ENCODE results near the gene HEXIM2. TPM values are rescaled to one million over a fixed set of nuclear protein-coding genes. Genes with fewer than 3 reads are reported as not detected.

HEXIM2 gene
- polyA plus RNA-seq, 1 donor (not counting 4 experiments of a cell fraction or from before 2014, with no cell fraction given) = 2.3 TPM

- TF ChIP-seq CTCF (optimal IDR thresholded peaks at IDR 0.05 in 1 of 3, IDR thresholded peaks at IDR 0.05 in 1 of 3, conservative IDR thresholded peaks at IDR 0.05 in 1 of 3; ENCODE audit: extremely low read depth in 1 of 3, insufficient read depth in 2 of 3, low read length in 3 of 3) (no peak), EZH2 (IDR thresholded peaks at IDR 0.05; ENCODE audit: low read length) (no peak)
- no peak for DNase-seq (ENCODE audit: low read depth, low spot score)
- no peaks in the 10 kb centered on the region for H3K79me2 ChIP-seq (ENCODE audit: control insufficient read depth, insufficient read depth, low read length)
- H3K4me3 ChIP-seq (ENCODE audit: control insufficient read depth in 2 of 3, extremely low read depth in 1 of 3, insufficient read depth in 2 of 3, low read depth in 1 of 3, low read length in 3 of 3) = no peak overlapping the region
- H3K4me2 ChIP-seq (ENCODE audit: control insufficient read depth, extremely low read depth, insufficient read depth, low read depth, low read length) = no peak overlapping the region
- no peak overlapping the region for H3K27ac ChIP-seq (ENCODE audit: control insufficient read depth, insufficient read depth, low read length)
- H4K20me1 ChIP-seq (ENCODE audit: control insufficient read depth, extremely low read depth, insufficient read depth, low read length) = no peaks in the 10 kb centered on the region
- no peak for FAIRE-seq
- H2AFZ ChIP-seq (ENCODE audit: control insufficient read depth, low read length) = no peak overlapping the region
- dilution Hi-C loops (cut with MboI; ENCODE audit: extremely low pct_ligation_motif_present, low sequenced_read_pairs) = no loop called here
- no peaks in the 10 kb centered on the region for H3K36me3 ChIP-seq (ENCODE audit: control insufficient read depth in 2 of 2, extremely low read depth in 1 of 2, insufficient read depth in 2 of 2, low read length in 2 of 2)
- H3K27me3 ChIP-seq (ENCODE audit: control insufficient read depth, extremely low read depth, insufficient read depth, low read length) = no peaks in the 10 kb centered on the region
- H3K9me1 ChIP-seq (ENCODE audit: control insufficient read depth, extremely low read depth, insufficient read depth, low read length) = no peaks in the 10 kb centered on the region
- no peaks in the 10 kb centered on the region for H3K9me3 ChIP-seq (ENCODE audit: control insufficient read depth, low read depth, low read length)
- H3K4me1 ChIP-seq (ENCODE audit: control insufficient read depth, extremely low read depth, insufficient read depth, low read length) = peaks cover 17% of the 10 kb centered on the region
- H3K9ac ChIP-seq (ENCODE audit: control insufficient read depth, extremely low read depth, insufficient read depth, low read length) = no peak overlapping the region
Observed at GRCh38 chr17:45139533-45139920, 22.1 kb upstream of the HEXIM2 start.

- Histone ChIP-seq H3K79me2 (ENCODE audit: control insufficient read depth, insufficient read depth, low read length) (no peaks in the 10 kb centered on the region), H3K4me1 (ENCODE audit: control insufficient read depth, extremely low read depth, insufficient read depth, low read length) (peaks cover 27% of the 10 kb centered on the region), H3K9ac (ENCODE audit: control insufficient read depth, extremely low read depth, insufficient read depth, low read length) (peak overlapping the region; percentile 79), H3K36me3 (ENCODE audit: control insufficient read depth in 2 of 2, extremely low read depth in 1 of 2, insufficient read depth in 2 of 2, low read length in 2 of 2) (no peaks in the 10 kb centered on the region), H3K4me2 (ENCODE audit: control insufficient read depth, extremely low read depth, insufficient read depth, low read depth, low read length) (peak overlapping the region; percentile 87), H3K27ac (ENCODE audit: control insufficient read depth, insufficient read depth, low read length) (no peak overlapping the region), H3K9me1 (ENCODE audit: control insufficient read depth, extremely low read depth, insufficient read depth, low read length) (no peaks in the 10 kb centered on the region), H4K20me1 (ENCODE audit: control insufficient read depth, extremely low read depth, insufficient read depth, low read length) (no peaks in the 10 kb centered on the region), H3K27me3 (ENCODE audit: control insufficient read depth, extremely low read depth, insufficient read depth, low read length) (no peaks in the 10 kb centered on the region), H3K4me3 (ENCODE audit: control insufficient read depth in 2 of 3, extremely low read depth in 1 of 3, insufficient read depth in 2 of 3, low read depth in 1 of 3, low read length in 3 of 3) (no peak overlapping the region), H2AFZ (ENCODE audit: control insufficient read depth, low read length) (peak overlapping the region; percentile 37), H3K9me3 (ENCODE audit: control insufficient read depth, low read depth, low read length) (no peaks in the 10 kb centered on the region)
- dilution Hi-C loops (cut with MboI; ENCODE audit: extremely low pct_ligation_motif_present, low sequenced_read_pairs) = no loop called here
- TF ChIP-seq EZH2 (IDR thresholded peaks at IDR 0.05; ENCODE audit: low read length) = no peak
- TF ChIP-seq CTCF (optimal IDR thresholded peaks at IDR 0.05 in 1 of 3, IDR thresholded peaks at IDR 0.05 in 1 of 3, conservative IDR thresholded peaks at IDR 0.05 in 1 of 3; ENCODE audit: extremely low read depth in 1 of 3, insufficient read depth in 2 of 3, low read length in 3 of 3) = no peak
- FAIRE-seq (no peak), DNase-seq (ENCODE audit: low read depth, low spot score) (no peak)
Observed at GRCh38 chr17:45143094-45143670, 18.5 kb upstream of the HEXIM2 start.
